H1 (cell line): ENCODE measurements around the gene ANKIB1. TPM values are rescaled to one million over a fixed set of nuclear protein-coding genes. Genes with fewer than 3 reads are reported as not detected.

ENCODE experiments used
- CHD7 ChIP-seq: fragments of 300-600 bp; sonication (generic); IDR thresholded peaks from 2 replicates; pipeline ENCODE4 v1.7.1; 2012; ENCODE audit warnings: low read length, moderate library complexity, mild to moderate bottlenecking, inconsistent platforms; ENCODE audit not compliant: insufficient replicate concordance
- TEAD4 ChIP-seq: IDR thresholded peaks from 2 replicates; pipeline ENCODE4 v1.6.1; 2012; ENCODE audit warnings: low read depth, low read length, inconsistent platforms, mixed read lengths
- polyA plus RNA-seq, 7 experiments: library from polyadenylated mRNA; depleted of rRNA in 3 of 7; stranded (reverse) in 5 of 7; unstranded in 2 of 7; fragments of >200 nt in 5 of 7; fragments of 200-250 nt in 2 of 7; gene quantifications; 1 replicate in 5 of 7; 2 replicates in 1 of 7; 4 replicates in 1 of 7; pipeline versions ENCODE4 v1.2.1 to v1.2.3, GENCODE V29; 2011 to 2013; ENCODE audit warnings: missing spikeins in 2 of 7, mixed read lengths in 2 of 7
- total RNA-seq: library from RNA; stranded (reverse); fragmentation: NEBNext Ultra II Directional; extraction: Animal tissue kit (Norgen Biotek cat#: 25700); gene quantifications from 2 replicates; pipeline ENCODE4 v1.2.1, GENCODE V29; 2021

Gene ANKIB1
- total and polyA plus RNA-seq, 2 of the 8 experiments (the other 6 are each of a cell fraction or from before 2014, with no cell fraction given) = 19.2 to 43.0 TPM

DNA sequence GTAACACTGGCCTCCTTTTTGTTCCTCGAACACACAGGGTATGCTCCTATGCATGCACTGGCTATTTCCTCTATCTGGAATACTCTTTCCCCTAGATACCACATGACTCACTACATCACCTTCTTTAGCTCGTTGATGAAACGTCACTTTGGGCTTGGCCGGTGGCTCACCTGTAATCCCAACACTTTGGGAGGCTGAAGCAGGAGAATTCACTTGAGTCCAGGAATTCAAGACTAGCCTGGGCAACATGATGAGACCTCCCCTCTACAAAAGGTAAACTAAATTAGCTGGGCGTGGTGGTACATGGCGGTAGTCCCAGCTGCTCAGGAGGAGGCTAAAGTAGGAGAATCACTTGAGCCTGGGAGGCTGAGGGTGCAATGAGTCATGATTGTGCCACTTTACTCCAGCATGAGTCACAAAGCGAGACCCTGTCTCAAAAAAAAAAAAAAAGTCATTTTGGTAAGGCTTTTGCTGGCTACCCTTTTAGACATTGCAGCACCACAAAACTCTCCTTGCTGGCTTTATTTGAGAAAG, 14.5 kb downstream of the ANKIB1 start (continued):
- TF ChIP-seq CHD7 (no peak), TEAD4 (no peak)
